COLO668 (cell line): ENCODE results near the gene CBLB.
"Not testable (repeated sequence)": the region's sequence is repeated elsewhere in the genome, so short reads cannot be mapped to it uniquely, and the experiment has no call there.

ENCODE experiments used
- DNase-seq: peaks from one replicate; lab custom pipeline; 2025; ENCODE audit not compliant: unreplicated experiment; lab: John Stamatoyannopoulos, UW

The CBLB gene

GRCh38 chr3:105763659-105764036 lies 105.2 kb downstream of the CBLB start:
- DNase-seq: no peak

- DNase-seq: no peak
Observed at GRCh38 chr3:105762749-105763658, 105.8 kb downstream of the CBLB start.

- not testable (repeated sequence) for DNase-seq
Observed at GRCh38 chr3:105762214-105762613, 106.6 kb downstream of the CBLB start.

GRCh38 chr3:105759442-105760078 lies 109.3 kb downstream of the CBLB start:
- DNase-seq: no peak

GRCh38 chr3:105758451-105758850 lies 110.4 kb downstream of the CBLB start:
- no peak for DNase-seq

- no peak for DNase-seq
Observed at GRCh38 chr3:105755121-105755886, 113.5 kb downstream of the CBLB start.

- DNase-seq: no peak
Observed at GRCh38 chr3:105752791-105753415, 115.9 kb downstream of the CBLB start.

- DNase-seq: no peak
Observed at GRCh38 chr3:105747696-105748095, 121.1 kb downstream of the CBLB start.

- DNase-seq: no peak
Observed at GRCh38 chr3:105747060-105747541, 121.7 kb downstream of the CBLB start.

GRCh38 chr3:105746231-105746996 lies 122.4 kb downstream of the CBLB start:
- DNase-seq: no peak

GRCh38 chr3:105745046-105745445 lies 123.8 kb downstream of the CBLB start:
- DNase-seq: no peak

- no peak for DNase-seq
Observed at GRCh38 chr3:105744202-105744601, 124.6 kb downstream of the CBLB start.

GRCh38 chr3:105733356-105733755 lies 135.5 kb downstream of the CBLB start:
- no peak for DNase-seq

GRCh38 chr3:105731686-105732085 lies 137.1 kb downstream of the CBLB start:
- no peak for DNase-seq

GRCh38 chr3:105730801-105731354 lies 137.9 kb downstream of the CBLB start:
- no peak for DNase-seq

GRCh38 chr3:105729667-105730066 lies 139.1 kb downstream of the CBLB start:
- no peak for DNase-seq

- no peak for DNase-seq
Observed at GRCh38 chr3:105728771-105729312, 140.0 kb downstream of the CBLB start.

GRCh38 chr3:105727036-105727435 lies 141.8 kb downstream of the CBLB start:
- DNase-seq: not testable (repeated sequence)

GRCh38 chr3:105722943-105723556 lies 145.8 kb downstream of the CBLB start:
- no peak for DNase-seq
